Aorta (tissue), 5 donors: ENCODE measurements around the gene DGKK. TPM values are rescaled to one million over a fixed set of nuclear protein-coding genes. Genes with fewer than 3 reads are reported as not detected.

Source experiments
- ATAC-seq: fragments of 200-7000 bp; cut with Tn5 transposase; one replicate; pipeline ENCODE4 v1.9.1; 2022; ENCODE audit warnings: moderate library complexity; ENCODE audit not compliant: low FRiP score
- DNase-seq, 2 donors: peaks; one replicate each; pipeline ENCODE4 v3.0.0-alpha.2; 2020
- H3K27ac ChIP-seq, 2 donors: one replicate each; pipeline ENCODE4 v1.5.1; 2013; ENCODE audit warnings: low read length in 2 of 2, mild to moderate bottlenecking in 2 of 2, moderate library complexity in 2 of 2, control low read depth in 1 of 2, inconsistent platforms in 1 of 2, low read depth in 1 of 2
- H3K27me3 ChIP-seq, 2 donors: one replicate each; pipeline ENCODE4 v1.6.1; 2013; ENCODE audit warnings: control low read depth in 1 of 2, low read length in 1 of 2, mild to moderate bottlenecking in 1 of 2, moderate library complexity in 1 of 2; ENCODE audit not compliant: insufficient read depth in 2 of 2, control insufficient read depth in 1 of 2
- H3K36me3 ChIP-seq, 2 donors: one replicate each; pipeline ENCODE4 v1.6.1; 2013; ENCODE audit warnings: control low read depth in 1 of 2, low read length in 1 of 2, mild to moderate bottlenecking in 1 of 2; ENCODE audit not compliant: insufficient read depth in 2 of 2, control insufficient read depth in 1 of 2
- H3K4me1 ChIP-seq, 2 donors: one replicate each; pipeline ENCODE4 v1.6.1; 2013; ENCODE audit warnings: low read length in 2 of 2, control low read depth in 1 of 2, mild to moderate bottlenecking in 1 of 2, moderate library complexity in 1 of 2; ENCODE audit not compliant: insufficient read depth in 2 of 2, control insufficient read depth in 1 of 2
- H3K4me3 ChIP-seq, 2 donors: one replicate each; pipeline ENCODE4 v1.5.1; 2013; ENCODE audit warnings: low read length in 2 of 2, control low read depth in 1 of 2, mild to moderate bottlenecking in 1 of 2
- H3K9me3 ChIP-seq: one replicate; pipeline ENCODE4 v1.6.1; 2013; ENCODE audit warnings: mild to moderate bottlenecking, low read length; ENCODE audit not compliant: control insufficient read depth
- WGBS, 2 donors: extraction: QIAGEN DNeasy Blood & Tissue Kit; methylation state at CpG; one replicate each; pipeline ENCODE4 v1.1.7; 2013; 5-methylcytosine and 5-hydroxymethylcytosine counted together
- intact Hi-C, 2 donors: fragments of 100-400 bp; cut with DNase I; formaldehyde crosslinking; loops; one replicate each; pipeline versions ENCODE4 v1.14.2 to v1.15.0; 2022
- polyA plus RNA-seq, 2 donors: library from polyadenylated mRNA; stranded (reverse); fragments of 200-250 nt; gene quantifications; one replicate each; pipeline ENCODE4 v1.2.3, GENCODE V29; 2013
- total RNA-seq, 2 donors: library from RNA; stranded (reverse); fragmentation: NEBNext Ultra II Directional; extraction: Animal tissue kit (Norgen Biotek cat#: 25700); gene quantifications; one replicate each; pipeline ENCODE4 v1.2.1, GENCODE V29; 2021
- donor health status: healthy with polysubstance abuse.
- donor health status: Bipolar disorder and iron deficiency.
- donor health status: DM: no; HTN: no; CAD: no.
- donor health status: DM: no; HTN: no; CAD: no.
- donor health status: DM: yes; HTN: yes; CAD: no.

Gene DGKK
- total and polyA plus RNA-seq, 4 donors: not detected

- Histone ChIP-seq H3K27ac (no peak overlapping the region), H3K4me1 (no peaks in the 10 kb centered on the region), H3K27me3 (peaks cover 0 to 3% of the 10 kb centered on the region in 2 donors), H3K4me3 (no peak overlapping the region), H3K9me3 (no peaks in the 10 kb centered on the region), H3K36me3 (no peaks in the 10 kb centered on the region)
- DNase-seq (no peak), ATAC-seq (peak; percentile 47)
- 2 to 24% methylated on average over 20 to 24 of the region's 24 CpGs for WGBS, 2 donors
- intact Hi-C loops: no loop called here
These were observed 1.4 kb downstream of the DGKK start for GRCh38 chrX:50469206-50469605.

DNA sequence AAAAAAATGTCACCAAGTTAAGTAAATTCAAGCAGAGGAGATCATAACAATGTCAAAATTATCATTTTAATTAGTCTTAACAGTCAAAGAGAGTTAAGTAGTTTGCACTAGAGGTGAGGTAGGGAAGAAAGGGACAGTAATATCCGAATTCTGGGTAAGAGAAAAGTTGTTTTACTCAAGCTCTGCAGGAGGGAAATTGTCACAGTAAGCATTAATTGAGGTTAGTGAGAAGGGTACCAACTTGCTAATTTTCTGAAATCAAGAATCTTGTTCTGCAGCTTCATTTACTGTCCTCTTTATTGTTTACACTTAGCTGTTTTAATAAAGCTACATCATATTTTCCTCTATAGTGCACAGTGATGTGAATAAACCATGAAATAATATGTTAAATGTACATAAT lies 11.0 kb downstream of the DGKK start:
- Histone ChIP-seq H3K4me3 (no peak overlapping the region), H3K27ac (no peak overlapping the region), H3K9me3 (no peaks in the 10 kb centered on the region), H3K27me3 (no peaks in the 10 kb centered on the region), H3K4me1 (no peaks in the 10 kb centered on the region), H3K36me3 (no peaks in the 10 kb centered on the region)
- intact Hi-C loops: no loop called here
- DNase-seq (no peak), ATAC-seq (no peak)
- 4 to 24% methylated on average over 1 of the region's 1 CpG for WGBS, 2 donors

- Histone ChIP-seq H3K9me3 (no peaks in the 10 kb centered on the region), H3K36me3 (no peaks in the 10 kb centered on the region), H3K27ac (no peak overlapping the region), H3K4me3 (no peak overlapping the region), H3K27me3 (no peaks in the 10 kb centered on the region), H3K4me1 (no peaks in the 10 kb centered on the region)
- ATAC-seq (no peak), DNase-seq (no peak)
- intact Hi-C loops: no loop called here
- 57 to 87% methylated on average over 3 of the region's 3 CpGs for WGBS, 2 donors
These were observed 12.1 kb downstream of the DGKK start for GRCh38 chrX:50458483-50458882.

- no peak for ATAC-seq
- Histone ChIP-seq H3K36me3 (no peaks in the 10 kb centered on the region), H3K27me3 (no peaks in the 10 kb centered on the region), H3K4me3 (no peak overlapping the region), H3K9me3 (no peaks in the 10 kb centered on the region), H3K4me1 (no peaks in the 10 kb centered on the region), H3K27ac (no peak overlapping the region)
- 61 to 79% methylated on average over 6 of the region's 6 CpGs for WGBS, 2 donors
- no peak for DNase-seq
- intact Hi-C loops: no loop called here
These were observed 13.7 kb downstream of the DGKK start for GRCh38 chrX:50456712-50457484.

DNA sequence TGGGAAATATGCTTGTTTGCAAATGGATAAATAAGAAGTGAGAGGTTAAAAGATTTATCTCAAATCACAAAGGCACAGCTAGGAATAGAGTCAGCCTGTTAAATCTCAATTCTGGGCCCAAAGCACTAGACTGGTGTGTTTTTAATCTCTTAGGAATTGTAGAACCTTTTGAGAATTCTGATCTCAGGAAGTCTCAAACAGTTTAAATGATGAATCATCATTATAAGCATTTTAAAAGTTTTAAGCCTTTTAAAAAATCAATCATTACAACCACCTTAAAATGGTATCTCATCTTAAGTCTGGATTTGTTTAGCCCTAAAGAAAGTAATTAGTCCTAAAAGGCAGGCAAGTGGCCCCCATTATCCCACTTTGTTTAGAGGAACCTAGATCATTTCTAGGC lies 17.8 kb downstream of the DGKK start:
- DNase-seq (no peak), ATAC-seq (no peak)
- Histone ChIP-seq H3K27ac (no peak overlapping the region), H3K4me3 (no peak overlapping the region), H3K36me3 (no peaks in the 10 kb centered on the region), H3K4me1 (no peaks in the 10 kb centered on the region), H3K9me3 (no peaks in the 10 kb centered on the region), H3K27me3 (no peaks in the 10 kb centered on the region)
- intact Hi-C loops: no loop called here

DNA sequence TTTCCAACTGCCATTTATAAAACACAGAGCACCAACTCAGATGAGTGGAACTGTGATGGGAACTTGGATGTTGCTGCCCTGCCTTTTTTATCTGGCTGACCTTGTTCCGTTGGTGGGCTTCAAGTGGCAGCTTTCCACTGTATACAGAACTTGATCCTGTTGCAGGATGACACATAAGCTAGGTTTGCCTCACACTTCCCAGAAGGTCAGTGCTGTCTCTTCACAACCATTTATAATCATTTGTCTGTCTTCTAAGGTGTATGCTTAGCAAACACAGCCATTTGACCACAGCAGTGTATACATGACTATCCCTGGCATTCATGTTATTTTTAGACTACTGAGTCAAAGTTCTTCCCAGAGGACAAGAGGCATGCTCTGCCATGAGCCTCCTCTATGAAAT lies 20.3 kb downstream of the DGKK start:
- intact Hi-C loops: no loop called here
- no peaks in the 10 kb centered on the region for H3K36me3 ChIP-seq
- ATAC-seq: no peak
- no peaks in the 10 kb centered on the region for H3K9me3 ChIP-seq
- no peak for DNase-seq
- H3K4me3 ChIP-seq: no peak overlapping the region
- H3K27ac ChIP-seq: no peak overlapping the region
- WGBS, 2 donors: 41 to 56% methylated on average over 1 of the region's 1 CpG
- H3K4me1 ChIP-seq: no peaks in the 10 kb centered on the region
- no peaks in the 10 kb centered on the region for H3K27me3 ChIP-seq

DNA sequence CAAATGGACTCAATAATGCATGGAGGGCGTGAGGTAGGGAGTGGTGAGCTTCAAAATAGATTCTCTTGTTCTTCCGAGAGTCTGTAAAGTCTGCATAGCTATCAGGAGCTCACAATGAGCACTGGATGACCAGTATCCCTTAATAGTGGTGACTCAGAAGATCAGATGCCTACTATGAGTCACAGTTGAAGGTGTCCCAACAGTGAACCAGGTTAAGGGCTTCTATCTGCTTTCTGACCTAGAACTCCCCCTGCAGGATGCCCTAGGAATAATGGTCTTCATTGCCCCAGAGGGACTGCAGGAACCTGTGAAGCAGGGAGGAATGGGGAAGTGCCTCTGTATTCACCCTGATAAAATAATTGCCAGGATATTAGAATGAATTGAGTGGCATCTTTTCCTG lies 22.1 kb downstream of the DGKK start:
- intact Hi-C loops: no loop called here
- ATAC-seq (no peak), DNase-seq (no peak)
- no peak overlapping the region for H3K4me3 ChIP-seq
- no peak overlapping the region for H3K27ac ChIP-seq
- 48 to 87% methylated on average over 2 of the region's 2 CpGs for WGBS, 2 donors
- no peaks in the 10 kb centered on the region for H3K9me3 ChIP-seq
- H3K27me3 ChIP-seq: no peaks in the 10 kb centered on the region
- H3K36me3 ChIP-seq: no peaks in the 10 kb centered on the region
- H3K4me1 ChIP-seq: no peaks in the 10 kb centered on the region

- H3K27ac ChIP-seq: no peak overlapping the region
- ATAC-seq (no peak), DNase-seq (no peak)
- no peaks in the 10 kb centered on the region for H3K9me3 ChIP-seq
- intact Hi-C loops: no loop called here
- 73 to 88% methylated on average over 3 of the region's 3 CpGs for WGBS, 2 donors
- no peak overlapping the region for H3K4me3 ChIP-seq
- no peaks in the 10 kb centered on the region for H3K27me3 ChIP-seq
- H3K4me1 ChIP-seq: no peaks in the 10 kb centered on the region
- no peaks in the 10 kb centered on the region for H3K36me3 ChIP-seq
These were observed 23.1 kb downstream of the DGKK start for GRCh38 chrX:50447535-50447934.

GRCh38 chrX:50442426-50443116 lies 28.1 kb downstream of the DGKK start:
- Histone ChIP-seq H3K36me3 (no peaks in the 10 kb centered on the region), H3K27me3 (no peaks in the 10 kb centered on the region), H3K9me3 (no peaks in the 10 kb centered on the region), H3K27ac (no peak overlapping the region), H3K4me3 (no peak overlapping the region), H3K4me1 (no peaks in the 10 kb centered on the region)
- no peak for ATAC-seq
- DNase-seq: no peak
- 57 to 72% methylated on average over 3 of the region's 3 CpGs for WGBS, 2 donors
- intact Hi-C loops: no loop called here
